HG03097 (cell line): Measurements from ENCODE around the gene EIF2AK3.
A peak's percentile ranks its signal among the peaks of the same experiment; 100 is the strongest.
"Not testable (repeated sequence)": the region's sequence is repeated elsewhere in the genome, so short reads cannot be mapped to it uniquely, and the experiment has no call there.

Experiments used
- ATAC-seq: cut with Tn5 transposase; IDR thresholded peaks from one replicate; pipeline ENCODE4 v1.9.1; 2021; ENCODE audit not compliant: unreplicated experiment, low FRiP score

The EIF2AK3 gene

GRCh38 chr2:88627055-88627855, at the start of gene EIF2AK3:
Gene EIF2AK3 (minus strand): TSS chr2:88627464. CDS start chr2:88627274, 190 bp downstream.
- ATAC-seq = peak; percentile 90

GRCh38 chr2:88673363-88673762, 46.1 kb upstream of the EIF2AK3 start:
- ATAC-seq = no peak

- peak; percentile 51 for ATAC-seq
Observed at GRCh38 chr2:88671786-88672427, 44.6 kb upstream of the EIF2AK3 start.

GRCh38 chr2:88669482-88670214, 42.4 kb upstream of the EIF2AK3 start:
- ATAC-seq = no peak

- no peak for ATAC-seq
Observed at GRCh38 chr2:88668862-88669261, 41.6 kb upstream of the EIF2AK3 start.

GRCh38 chr2:88667219-88667618, 40.0 kb upstream of the EIF2AK3 start:
- no peak for ATAC-seq

- no peak for ATAC-seq
Observed at GRCh38 chr2:88666576-88666975, 39.3 kb upstream of the EIF2AK3 start.

GRCh38 chr2:88660622-88661021, 33.4 kb upstream of the EIF2AK3 start:
- no peak for ATAC-seq

GRCh38 chr2:88659538-88659915, 32.3 kb upstream of the EIF2AK3 start:
- ATAC-seq = no peak

- ATAC-seq = no peak
Observed at GRCh38 chr2:88658881-88659537, 31.7 kb upstream of the EIF2AK3 start.

- ATAC-seq = no peak
Observed at GRCh38 chr2:88658326-88658725, 31.1 kb upstream of the EIF2AK3 start.

GRCh38 chr2:88657131-88657530, 29.9 kb upstream of the EIF2AK3 start:
- ATAC-seq = no peak

- ATAC-seq = no peak
Observed at GRCh38 chr2:88656690-88657089, 29.4 kb upstream of the EIF2AK3 start.

GRCh38 chr2:88654714-88655113, 27.4 kb upstream of the EIF2AK3 start:
- no peak for ATAC-seq

- ATAC-seq = no peak
Observed at GRCh38 chr2:88651646-88652045, 24.4 kb upstream of the EIF2AK3 start.

- ATAC-seq = not testable (repeated sequence)
Observed at GRCh38 chr2:88645291-88645882, 18.1 kb upstream of the EIF2AK3 start.

GRCh38 chr2:88642278-88642677, 15.0 kb upstream of the EIF2AK3 start:
- ATAC-seq = no peak

- ATAC-seq = no peak
Observed at GRCh38 chr2:88641330-88641729, 14.1 kb upstream of the EIF2AK3 start.

GRCh38 chr2:88639865-88640264, 12.6 kb upstream of the EIF2AK3 start:
- ATAC-seq = no peak

- ATAC-seq = no peak
Observed at GRCh38 chr2:88638743-88639142, 11.5 kb upstream of the EIF2AK3 start.
